Fibroblast of skin of left biceps (primary cell): ENCODE data around the gene TXNIP.
"Not testable (repeated sequence)": the region's sequence is repeated elsewhere in the genome, so short reads cannot be mapped to it uniquely, and the experiment has no call there.

Experiments used
- DNase-seq, 2 experiments: peaks; one replicate each; pipeline ENCODE4 v3.0.0-alpha.2; 2013; ENCODE audit warnings: low read depth in 2 of 2

Gene TXNIP

DNA sequence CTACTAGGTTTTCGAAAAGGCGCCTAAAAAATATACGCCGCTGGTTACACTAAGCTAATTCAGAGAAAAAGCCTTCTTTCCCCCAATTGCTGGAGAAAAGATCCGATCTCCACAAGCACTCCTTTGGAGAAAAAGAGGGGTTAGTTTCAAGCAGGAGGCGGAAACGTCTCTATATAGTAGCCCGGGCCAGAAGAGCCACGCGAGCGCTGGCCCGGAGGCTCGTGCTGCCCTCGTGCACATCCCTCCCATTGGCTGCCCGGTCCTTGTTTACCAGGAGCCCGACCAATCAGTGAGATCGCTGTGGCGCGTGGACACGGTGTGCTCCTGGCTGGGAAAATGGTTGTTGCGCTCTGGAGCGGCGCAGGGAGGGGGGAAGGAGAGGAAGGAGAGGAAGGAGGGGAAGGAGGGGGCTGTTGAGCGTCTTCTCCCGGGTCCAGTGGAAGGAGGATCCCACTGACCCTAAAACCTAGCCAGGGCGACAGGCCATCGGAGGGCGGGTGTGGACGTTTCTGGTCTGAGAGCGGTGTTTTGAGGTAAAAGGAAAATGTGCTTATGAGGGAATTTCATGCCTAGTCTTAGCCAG lies at the start of gene TXNIP:
TSS of gene TXNIP (minus strand) at position 147 of the 583 bp plus-strand sequence. CDS start 313 bp downstream, outside the sequence.
- peak; percentile 94 to 95 for DNase-seq

- DNase-seq = no peak
Observed at GRCh38 chr1:146039844-146040194, 43.4 kb upstream of the TXNIP start.

DNA sequence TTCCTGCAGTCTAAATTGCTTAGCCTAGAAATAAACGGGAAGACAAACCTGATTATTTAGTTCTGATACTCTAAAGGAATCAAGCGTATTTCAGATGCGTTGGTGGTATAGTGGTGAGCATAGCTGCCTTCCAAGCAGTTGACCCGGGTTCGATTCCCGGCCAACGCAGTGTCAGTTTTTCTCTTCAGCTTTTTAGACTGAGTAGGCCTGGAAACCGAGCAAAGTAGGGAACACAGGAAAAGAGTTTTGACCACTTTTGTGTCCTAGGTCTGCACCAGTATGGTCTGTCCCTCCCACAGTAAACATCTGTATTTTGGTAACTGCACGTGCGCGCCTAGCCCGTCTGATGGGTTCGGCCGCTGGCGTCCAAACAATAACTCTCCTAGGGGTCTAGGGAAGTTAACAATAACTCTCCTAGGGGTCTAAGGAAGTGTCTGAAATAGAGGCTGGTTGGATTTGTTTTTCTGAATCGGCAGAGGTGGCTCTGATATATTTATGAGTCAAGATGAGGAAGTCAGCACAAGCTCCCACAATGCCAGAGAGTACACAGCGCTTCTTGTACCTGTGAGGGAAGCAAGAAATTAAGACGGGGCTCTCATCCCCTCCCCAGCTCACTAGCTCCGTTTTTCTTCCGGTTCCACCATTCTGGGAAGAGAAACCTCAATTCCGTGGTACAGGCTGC lies 40.7 kb upstream of the TXNIP start:
- DNase-seq = peak; percentile 72 to 76

GRCh38 chr1:146036241-146036964 lies 40.0 kb upstream of the TXNIP start:
- no peak for DNase-seq

GRCh38 chr1:146035048-146035423 lies 38.7 kb upstream of the TXNIP start:
- no peak for DNase-seq

- no peak for DNase-seq
Observed at GRCh38 chr1:146032631-146033219, 36.3 kb upstream of the TXNIP start.

DNA sequence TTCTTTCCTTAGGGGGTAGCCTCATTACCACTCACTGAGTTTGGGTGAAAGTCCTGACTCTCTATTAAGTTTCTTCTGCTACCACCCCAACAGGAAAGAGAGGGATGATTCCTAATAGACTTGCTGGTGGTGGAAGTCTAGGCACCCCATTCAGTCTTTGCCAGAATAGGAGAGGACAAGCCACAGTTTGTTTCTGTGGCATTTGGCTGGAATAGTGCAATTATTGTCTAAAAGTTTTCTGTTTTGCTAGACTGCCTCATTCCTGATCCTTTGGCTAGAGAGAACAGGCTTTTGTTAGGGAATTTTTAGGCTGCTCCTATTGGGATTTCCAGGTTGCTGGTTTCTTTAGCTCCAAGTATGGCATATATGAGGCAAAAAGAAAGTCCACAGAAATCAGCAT lies 35.1 kb upstream of the TXNIP start:
- no peak for DNase-seq

- DNase-seq = no peak
Observed at GRCh38 chr1:146029117-146029516, 32.7 kb upstream of the TXNIP start.

DNA sequence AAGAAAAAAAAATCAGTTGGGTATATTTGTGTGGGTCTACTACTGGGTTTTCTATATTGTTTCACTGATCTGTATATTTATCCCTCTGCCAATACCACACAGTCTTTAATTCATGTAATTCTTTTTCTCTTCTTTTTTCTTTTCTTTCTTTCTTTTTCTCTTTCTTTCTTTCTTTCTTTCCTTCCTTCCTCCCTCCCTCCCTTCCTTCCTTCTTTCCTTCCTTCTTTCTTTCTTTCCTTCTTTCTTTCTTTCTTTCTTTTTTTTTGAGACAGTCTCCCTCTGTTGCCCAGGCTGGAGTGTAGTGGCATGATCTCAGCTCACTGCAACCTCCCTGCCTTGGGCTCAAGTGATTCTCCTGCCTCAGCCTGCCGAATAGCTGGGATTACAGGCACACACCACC lies 30.3 kb upstream of the TXNIP start:
- not testable (repeated sequence) for DNase-seq

GRCh38 chr1:146025787-146026495 lies 29.6 kb upstream of the TXNIP start:
- DNase-seq = not testable (repeated sequence)

DNA sequence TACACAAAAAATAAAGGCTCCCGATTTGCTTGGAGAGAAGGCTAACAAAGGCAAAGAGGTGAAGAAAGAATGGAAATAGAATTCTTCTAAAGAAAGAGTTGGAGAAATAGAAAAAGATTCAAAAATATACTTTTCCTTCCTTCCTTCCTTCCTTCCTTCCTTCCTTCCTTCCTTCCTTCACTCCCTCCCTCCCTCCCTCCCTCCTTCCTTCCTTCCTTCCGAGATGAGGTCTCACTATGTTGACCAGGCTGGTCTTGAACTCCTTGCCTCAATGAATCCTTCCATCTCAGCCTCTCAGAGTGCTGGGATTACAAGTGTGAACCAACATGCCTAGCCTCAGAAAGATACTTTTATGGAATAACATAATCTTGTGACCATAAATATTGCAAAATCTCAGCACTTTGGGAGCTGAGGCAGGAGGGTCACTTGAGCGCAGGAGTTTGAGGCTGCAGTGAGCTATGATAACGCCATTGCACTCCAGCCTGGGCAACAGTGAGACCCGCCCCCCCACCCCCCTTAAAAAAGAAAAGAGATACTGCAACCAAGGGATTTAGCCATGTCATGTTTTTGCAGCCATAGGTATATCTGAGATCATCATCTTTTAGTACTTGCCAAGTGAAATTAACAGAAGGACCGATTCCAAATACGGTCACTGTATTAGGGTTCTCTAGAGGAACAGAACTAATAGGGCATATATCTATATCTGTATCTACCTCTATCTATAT lies 26.2 kb upstream of the TXNIP start:
- no peak for DNase-seq

DNA sequence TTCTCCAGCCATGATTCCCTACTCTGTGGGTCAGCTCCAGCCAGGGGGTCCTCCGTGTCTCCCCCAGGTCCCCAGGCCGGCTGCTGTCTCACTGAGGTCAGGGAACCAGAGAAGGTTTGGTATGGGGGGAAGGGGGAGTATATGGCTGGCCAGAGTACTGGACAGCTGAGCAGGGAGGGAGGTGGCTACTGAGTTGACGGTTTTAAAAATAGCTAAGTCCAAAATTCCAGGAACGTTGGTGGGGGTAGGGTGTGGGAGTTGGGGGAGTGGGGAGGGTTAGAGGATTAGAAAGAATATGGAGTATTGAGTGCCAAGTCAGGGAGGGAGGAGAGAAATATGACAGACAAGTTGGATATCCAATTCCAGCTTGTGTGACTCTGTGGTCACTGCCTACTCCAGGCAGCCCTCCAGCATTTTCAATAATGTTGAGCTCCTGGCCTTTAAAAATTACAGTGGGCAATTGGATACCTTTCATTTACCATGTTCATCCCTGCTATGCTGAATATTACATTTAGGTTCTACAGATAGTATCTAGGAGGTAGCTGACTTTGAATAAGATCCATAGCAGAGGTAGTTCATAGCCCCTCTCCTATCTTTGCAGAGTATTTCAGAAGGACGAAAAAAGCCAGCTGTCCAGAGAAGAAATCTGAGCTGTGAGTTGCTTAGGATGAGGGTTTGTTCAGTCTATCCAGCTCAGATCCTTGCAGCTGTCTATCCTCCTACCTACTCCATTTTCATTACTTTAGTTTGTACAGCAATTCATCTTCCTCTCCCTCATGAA lies 25.4 kb upstream of the TXNIP start, which contains the start of gene HJV:
TSS of gene HJV (minus strand) at position 114 of the 781 bp plus-strand sequence. CDS start 1,504 bp downstream, outside the sequence.
- no peak for DNase-seq

- DNase-seq = no peak
Observed at GRCh38 chr1:146021050-146021445, 24.7 kb upstream of the TXNIP start.

DNA sequence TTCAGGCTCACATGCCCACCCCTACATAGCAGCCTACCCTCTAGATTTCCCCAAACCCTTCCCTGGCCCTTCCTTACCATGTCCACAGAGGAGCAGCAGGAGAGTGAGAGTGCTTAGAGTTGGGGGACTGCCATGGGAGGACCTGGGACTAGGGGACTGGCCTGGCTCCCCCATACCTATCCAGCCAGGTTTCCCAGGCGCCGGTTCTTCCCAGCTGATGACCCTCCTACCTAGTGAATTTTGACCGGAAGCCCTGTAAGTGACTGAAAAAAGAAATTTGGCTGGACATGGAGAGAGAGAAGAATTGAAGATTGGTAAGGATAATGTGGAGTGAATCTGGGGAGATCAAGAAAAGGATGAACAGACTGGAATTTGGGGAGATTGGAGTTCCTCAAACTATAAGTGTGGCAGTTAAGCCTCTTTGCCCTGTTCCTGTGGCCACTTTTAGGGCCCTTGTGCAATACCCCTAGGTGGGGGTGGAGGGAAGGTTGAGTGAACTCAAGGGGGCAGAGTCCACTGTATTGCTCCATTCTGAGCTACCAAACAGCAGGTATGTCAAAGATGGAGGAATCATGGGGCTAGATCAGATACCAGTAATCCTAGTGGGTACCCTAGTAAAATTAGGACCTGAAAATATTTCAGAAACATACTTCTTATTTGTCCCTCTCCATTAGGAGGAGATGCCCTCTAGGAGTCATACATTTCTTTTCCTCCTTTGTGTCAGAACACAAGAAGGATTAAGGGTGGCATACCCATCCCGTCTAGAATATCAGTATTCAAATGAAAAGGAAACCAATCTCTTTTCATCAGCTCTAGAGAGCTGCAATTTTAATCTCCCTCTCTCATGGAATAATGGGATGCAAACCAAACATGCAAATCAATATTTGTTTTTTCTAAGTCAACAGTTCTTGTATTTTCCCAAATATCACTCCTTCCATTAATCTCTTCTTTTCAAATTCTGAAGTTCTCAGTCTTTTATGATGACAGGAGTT lies 24.0 kb upstream of the TXNIP start:
- no peak for DNase-seq

DNA sequence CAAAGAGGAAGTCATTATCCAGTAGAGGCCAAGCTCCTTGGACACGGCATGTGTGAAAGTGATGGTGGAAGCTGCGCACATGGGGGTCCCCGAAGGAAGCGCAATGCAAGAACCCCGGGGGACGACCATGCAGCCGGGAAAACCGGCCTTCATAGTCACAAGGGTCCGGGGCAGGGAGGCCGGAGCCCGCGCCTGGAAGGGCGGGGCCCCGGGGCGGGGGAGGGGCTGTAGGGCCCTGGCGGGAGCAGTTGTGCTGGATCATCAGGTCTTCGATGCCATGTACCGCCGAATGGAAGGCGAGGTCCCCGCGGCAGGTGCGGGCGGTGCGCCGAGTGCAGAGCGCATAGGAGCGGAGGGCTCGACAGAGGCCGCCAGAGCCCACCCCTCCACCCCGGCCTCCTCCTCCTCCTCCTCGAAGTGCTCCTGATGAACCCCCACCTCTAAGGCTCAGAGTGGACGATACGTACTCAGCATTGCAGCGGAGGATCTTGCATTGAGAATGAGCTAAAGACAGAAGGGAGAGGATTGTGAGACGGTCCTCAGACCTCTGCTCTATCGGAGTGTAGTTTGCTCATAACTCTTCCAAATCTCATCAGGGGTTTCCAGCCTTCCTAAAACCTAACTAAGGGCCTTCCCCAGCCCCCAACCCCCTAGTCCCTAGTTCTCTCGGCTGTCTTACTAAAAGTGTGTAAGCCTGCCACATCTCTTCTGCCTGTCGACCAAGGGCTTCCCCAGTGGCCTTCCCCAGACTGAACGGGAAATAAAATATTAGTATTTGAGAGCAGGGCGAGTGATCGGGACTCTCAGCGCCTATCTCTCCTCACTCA lies 23.1 kb upstream of the TXNIP start:
- DNase-seq = no peak

GRCh38 chr1:146016891-146017290 lies 20.5 kb upstream of the TXNIP start:
- DNase-seq = no peak

- DNase-seq = no peak
Observed at GRCh38 chr1:146013559-146013922, 17.2 kb upstream of the TXNIP start.
